Skin epidermis (tissue), 12 donors: ENCODE measurements around the gene LRMDA.

Experiments used
- H3K27ac ChIP-seq, 21 experiments: fragments of 200-600 bp; sonication (generic) in 11 of 21; one replicate each; pipeline ENCODE4 v1.5.0; 2020; ENCODE audit warnings: mild to moderate bottlenecking in 3 of 21, inconsistent platforms in 2 of 21, moderate library complexity in 2 of 21
- H3K4me3 ChIP-seq, 7 experiments: fragments of 200-600 bp; sonication (generic) in 2 of 7; one replicate each; pipeline ENCODE4 v1.5.0; 2020; ENCODE audit warnings: inconsistent platforms in 2 of 7, mild to moderate bottlenecking in 2 of 7, moderate library complexity in 1 of 7

LRMDA gene

DNA sequence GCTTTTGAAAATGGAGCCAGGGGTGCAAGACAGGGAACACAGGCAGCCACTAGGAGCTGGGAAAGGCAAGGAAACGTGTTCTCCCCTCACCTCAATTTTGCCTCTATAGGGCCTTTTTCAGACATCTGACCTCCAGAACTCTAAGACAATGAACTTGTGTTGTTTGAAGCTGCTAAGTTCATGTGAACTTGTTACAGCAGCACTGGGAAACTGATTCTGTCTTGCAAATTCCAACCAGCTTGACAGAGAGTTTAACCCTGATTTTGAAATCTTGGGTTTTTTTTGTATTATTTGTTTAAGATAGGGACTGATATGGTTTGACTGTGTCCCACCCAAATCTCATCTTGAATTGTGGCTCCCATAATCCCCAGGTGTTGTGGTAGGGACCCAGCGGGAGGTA, 852.9 kb downstream of the LRMDA start:
- Histone ChIP-seq H3K4me3 (no peak overlapping the region), H3K27ac (no peak overlapping the region)

DNA sequence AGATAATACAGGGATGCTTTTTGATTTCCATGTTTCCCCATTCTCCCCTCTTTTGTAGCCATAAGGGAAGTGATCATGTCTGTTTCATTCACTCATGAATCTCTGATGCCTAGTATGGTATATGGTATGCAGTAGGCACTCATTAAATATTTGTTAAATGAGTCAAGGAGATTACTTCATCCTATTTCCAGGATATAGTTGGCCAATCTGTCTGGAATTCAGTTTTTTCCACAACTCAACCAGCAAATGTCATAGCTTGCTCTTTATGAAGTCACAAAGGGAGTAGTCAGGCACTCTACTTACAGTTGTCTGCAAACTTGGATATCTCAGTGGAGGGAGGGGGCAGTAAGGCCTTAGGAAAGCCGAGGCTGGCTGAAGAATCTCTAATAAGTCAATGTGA, 853.6 kb downstream of the LRMDA start:
- no peak overlapping the region for H3K4me3 ChIP-seq
- no peak overlapping the region for H3K27ac ChIP-seq

DNA sequence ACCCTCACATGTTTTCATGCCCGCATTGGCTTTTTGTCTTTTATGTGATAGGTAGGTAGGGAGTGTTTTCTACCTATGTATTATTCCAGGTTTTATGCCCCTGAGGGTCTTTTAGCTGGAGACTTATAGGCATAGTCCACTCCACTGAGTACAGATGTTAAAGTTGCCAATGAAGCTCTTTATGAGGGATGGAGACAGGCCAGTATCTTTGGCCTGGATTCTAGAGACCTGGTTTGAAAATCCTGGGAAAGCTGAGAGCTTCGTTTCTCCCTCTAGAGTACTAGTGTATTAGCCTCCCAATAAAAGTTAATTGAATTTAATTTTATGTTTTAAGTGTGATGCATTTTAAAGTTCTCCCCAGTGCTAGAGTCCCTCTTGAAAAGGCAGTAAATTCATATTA, 854.1 kb downstream of the LRMDA start:
- no peak overlapping the region for H3K27ac ChIP-seq

DNA sequence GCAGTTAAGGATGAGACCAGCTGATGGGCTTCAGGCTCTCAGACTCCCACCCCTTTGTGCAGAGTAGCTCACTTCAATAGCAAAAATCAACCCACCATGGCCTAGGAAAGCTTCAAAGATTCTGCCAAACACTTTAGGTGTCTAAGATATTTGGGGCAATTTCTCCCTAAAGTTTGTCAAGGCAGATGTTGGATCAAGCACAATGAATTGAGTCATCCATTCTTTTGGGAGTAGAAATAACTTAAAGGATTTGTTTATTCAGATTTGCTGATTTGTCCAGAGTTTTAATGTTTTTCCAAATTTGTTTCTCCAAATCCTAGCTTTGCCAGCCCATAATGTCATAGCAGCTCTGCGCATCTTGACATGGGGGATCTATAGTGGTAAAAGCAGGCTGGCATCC, 855.1 kb downstream of the LRMDA start:
- Histone ChIP-seq H3K27ac (peak overlapping the region in 1 of 21 experiments; percentile 35), H3K4me3 (no peak overlapping the region)

More for the DNA sequence above, 854.1 kb downstream of the LRMDA start:
- no peak overlapping the region for H3K4me3 ChIP-seq

DNA sequence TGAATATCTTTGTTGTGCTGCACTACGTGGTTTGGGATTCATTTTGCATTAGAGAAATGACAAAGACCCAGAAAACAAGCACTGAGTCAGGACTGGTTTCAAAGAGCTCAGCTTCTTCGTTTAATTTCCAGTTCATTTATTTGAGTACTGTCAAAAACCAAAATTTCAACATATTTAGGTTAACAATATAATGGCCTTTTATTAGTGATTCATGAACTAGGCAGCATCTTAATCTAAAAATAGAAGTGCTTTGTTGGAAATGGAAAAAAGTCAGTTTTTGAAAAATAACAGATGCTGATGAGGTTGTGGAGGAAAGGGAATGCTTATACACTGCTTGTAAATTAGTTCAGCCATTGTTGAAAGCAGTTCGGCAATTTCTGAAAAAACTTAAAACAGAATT, 856.4 kb downstream of the LRMDA start:
- Histone ChIP-seq H3K4me3 (no peak overlapping the region), H3K27ac (peak overlapping the region in 1 of 21 experiments; percentile 35)

DNA sequence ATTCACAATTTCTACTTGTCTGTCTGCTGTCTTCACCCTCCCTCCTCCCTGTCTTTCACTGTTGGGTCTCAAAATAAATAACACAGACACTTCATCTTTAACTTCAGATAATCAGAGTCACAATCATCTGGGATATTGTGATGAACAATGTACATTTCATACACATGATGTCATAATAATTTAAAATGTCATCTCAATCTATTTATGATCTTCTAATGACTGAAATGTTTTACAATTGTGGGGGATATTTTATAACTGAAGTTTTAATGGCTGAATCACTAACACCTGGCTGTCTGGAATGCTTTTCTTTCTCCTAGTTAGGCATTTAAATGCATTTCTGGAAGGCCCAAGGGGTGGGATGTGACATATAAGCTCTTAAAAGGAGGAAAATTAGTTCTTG, 859.8 kb downstream of the LRMDA start:
- Histone ChIP-seq H3K4me3 (no peak overlapping the region), H3K27ac (no peak overlapping the region)

DNA sequence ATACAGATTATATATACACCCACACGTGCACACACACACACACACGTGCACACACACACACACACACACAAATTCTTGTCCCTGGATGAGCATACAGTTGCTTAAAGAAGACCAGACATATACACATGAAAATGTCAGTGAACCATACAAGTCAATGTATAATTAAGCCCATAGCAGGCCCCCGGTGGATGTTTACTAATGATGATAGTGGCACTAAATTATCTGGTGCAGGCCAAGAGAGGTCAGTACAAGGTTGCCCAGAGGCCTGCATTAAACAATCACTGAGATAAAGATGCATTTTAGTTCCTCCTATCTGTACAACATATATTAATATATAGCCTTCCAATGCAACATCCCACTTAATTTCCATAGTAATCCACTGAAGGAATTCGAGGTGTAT, 860.5 kb downstream of the LRMDA start:
- H3K27ac ChIP-seq, result no peak overlapping the region
- H3K4me3 ChIP-seq, result no peak overlapping the region

DNA sequence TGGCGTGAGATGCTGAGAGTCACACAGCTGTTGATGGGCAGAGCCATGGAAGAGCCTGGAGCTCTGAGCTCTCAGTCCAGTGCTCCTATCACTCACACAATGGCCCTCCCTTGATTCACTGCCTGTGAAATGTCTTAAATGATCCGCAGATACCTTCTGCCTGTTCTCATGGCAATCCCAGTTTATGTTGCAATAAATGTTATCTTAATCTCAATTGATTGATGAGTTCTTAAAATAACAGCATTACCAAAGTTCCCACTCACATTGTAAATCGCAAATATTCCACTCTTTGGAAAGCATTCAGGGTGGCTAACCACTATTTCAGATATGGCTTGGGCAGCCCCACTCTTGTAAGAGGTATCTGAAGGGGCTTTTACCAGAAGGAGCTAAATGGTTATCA, 865.5 kb downstream of the LRMDA start:
- Histone ChIP-seq H3K27ac (no peak overlapping the region), H3K4me3 (no peak overlapping the region)

DNA sequence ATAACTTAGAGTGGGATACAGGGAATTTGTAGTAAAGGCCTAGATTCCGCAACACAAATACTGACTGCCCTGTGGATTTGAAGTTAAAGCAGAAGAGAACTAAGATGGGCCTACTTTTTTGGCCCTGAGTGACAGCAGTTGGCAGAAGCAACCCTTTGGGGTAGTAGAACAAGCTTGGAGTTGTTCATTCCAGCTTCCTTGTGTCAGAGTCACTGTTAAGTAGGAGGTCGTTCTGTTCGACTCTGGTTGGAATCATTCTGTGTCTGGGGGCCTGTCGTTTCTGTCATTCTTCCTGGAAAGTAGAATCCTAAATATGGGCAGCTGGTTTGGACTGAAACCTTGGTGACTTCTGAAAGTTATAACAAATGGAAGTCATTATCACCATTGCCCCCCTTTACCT, 865.9 kb downstream of the LRMDA start:
- no peak overlapping the region for H3K4me3 ChIP-seq
- H3K27ac ChIP-seq, result no peak overlapping the region

DNA sequence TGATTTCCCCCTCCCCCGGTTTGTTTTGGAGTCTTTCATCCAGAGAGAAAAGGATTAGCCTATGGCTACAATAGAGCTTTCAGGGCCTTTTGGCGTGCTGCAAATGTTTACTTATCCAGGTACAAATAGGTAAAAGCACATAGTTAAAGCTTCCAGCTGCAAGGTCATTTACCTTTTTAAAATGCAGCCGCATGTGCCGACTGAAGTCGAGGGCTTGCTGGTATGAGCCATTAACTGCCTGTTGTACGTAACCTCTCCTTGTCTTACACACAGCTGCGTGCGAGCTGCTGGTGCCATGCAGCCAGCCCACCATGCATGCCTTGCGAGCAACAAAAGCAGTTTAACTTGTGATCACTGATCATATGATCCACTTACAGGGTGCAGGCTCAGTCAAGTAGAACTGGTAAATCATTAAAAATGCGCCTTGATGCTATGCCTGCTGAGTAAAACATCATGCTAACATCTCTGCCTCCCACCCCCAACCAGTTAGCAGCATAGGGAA, 866.4 kb downstream of the LRMDA start:
- H3K4me3 ChIP-seq, result no peak overlapping the region
- no peak overlapping the region for H3K27ac ChIP-seq

DNA sequence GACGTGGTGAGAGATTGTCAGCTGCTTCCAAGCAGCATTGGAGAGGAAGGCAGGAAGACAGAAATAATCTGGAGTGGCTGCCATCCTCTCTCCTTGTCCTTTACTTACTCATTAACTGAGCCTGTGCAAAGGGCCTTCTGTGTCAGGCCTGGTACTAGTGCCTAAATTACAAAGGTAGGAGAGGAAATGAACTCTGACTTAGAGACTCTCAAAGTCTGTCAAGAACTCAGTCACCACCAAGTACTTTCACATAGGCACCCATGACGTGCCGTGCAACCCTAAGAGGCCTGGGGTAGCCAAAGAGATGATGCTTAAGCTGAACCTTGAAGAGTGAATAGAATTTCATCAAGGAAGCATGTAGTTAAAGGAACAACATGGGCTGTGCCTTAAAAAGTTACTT, 866.9 kb downstream of the LRMDA start:
- no peak overlapping the region for H3K27ac ChIP-seq
- H3K4me3 ChIP-seq, result no peak overlapping the region

DNA sequence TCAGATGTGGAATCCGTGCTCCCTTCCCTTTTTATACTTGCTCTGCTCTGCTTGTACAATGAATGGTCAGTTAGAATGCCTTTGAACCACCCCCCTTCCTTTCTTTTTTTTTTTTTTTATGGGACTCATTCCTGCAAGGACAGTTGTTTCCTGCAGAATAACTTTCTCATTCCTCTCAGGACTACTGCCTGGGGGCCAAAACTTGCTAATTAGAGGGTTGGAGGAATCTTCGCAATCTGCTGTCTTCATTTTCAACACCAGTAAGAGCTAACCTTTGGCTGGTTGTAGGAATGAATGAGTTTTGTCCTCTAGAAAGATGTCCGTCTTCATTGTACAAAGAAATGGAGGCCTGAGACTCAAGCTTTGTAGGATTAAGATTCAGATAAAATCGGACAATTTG, 868.1 kb downstream of the LRMDA start:
- Histone ChIP-seq H3K4me3 (no peak overlapping the region), H3K27ac (no peak overlapping the region)

DNA sequence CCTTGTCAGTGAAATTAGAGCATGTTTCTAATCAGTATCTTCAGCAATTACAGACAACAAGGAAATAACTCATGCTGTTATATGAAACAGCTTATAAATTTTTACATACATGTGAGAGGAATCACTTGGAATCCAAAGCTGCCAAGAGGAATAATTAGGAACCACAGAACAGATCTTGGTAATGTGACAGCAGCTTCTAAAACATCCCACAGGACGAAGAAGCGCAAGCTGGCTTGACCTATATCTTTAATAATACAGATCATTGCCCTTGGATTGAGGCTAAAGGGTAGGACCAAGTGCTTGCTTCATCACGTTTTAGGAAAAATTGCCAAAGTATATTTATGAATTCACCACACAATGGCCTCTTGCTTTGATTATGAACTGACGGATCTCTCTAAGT, 869.8 kb downstream of the LRMDA start:
- Histone ChIP-seq H3K27ac (no peak overlapping the region), H3K4me3 (no peak overlapping the region)

DNA sequence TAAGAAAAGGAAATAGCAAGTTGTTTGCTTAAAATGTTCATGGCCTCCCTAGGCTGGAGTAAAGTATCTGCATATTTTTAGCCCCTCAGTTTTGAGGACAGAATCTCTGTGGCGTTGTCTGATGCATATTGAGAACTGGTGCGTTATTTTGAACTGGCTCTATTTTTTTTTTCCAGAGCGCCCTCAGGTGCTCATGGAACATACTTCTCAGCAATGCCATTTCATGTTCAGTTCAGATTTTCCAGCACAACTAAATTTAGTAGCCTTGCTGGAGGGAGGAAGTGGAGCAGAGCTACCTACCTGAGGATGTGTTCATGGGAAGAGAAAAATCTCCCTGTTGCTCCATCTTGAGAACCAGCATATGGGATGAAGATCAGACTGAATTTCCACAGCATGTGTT, 870.5 kb downstream of the LRMDA start:
- no peak overlapping the region for H3K4me3 ChIP-seq
- peak overlapping the region in 1 of 21 experiments; percentile 16 for H3K27ac ChIP-seq

DNA sequence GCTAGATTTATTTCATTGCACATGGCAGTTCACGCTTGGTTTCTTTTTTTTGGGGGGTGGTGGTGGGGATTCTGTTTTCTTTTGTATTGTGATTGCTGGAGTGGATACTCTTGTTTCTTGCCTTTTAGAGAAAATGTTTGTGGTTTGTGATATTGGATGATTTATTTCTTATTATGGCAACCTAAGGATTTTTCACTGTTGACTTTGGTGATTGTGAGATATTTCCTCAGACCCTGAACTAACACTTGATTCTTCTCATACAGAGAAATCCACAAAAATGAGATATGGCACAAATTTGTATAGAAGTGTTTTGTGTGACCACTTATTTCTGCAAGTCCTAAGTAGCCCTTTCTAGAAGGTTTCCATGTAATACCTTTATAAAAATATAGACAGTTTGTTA, 871.1 kb downstream of the LRMDA start:
- H3K27ac ChIP-seq, result no peak overlapping the region
- no peak overlapping the region for H3K4me3 ChIP-seq

DNA sequence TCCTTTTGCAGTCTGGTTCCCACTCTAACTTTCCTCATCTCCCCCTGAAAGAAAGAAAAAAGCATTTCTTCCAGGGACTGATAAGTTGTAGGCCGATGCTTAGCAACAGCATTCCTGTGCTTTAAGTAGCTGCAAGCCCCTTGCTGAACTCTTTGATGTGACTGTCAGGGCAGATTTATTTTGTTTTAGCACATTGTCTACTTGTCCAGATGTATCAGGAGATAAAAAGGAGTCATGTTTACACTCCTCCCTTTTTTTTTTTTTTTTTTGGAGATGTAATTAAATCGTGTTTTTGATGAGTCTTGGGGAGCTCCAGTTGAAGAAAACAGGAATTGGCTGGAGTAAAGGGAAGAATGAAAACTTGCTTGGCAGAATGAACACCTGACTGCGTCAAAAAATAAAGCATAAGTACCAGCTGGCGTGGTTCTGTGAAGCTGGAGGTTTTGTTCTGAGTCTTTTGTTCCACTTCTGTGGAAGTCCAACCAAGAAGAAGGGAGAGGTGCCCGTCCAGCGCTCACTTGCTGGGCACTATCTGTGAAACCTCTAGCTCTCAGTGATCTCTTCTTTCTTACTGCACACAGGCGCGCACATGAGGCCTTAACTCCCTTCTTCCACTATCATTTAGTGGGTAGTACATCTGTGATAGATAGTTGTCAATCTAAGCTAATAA, 871.7 kb downstream of the LRMDA start:
- no peak overlapping the region for H3K27ac ChIP-seq
- H3K4me3 ChIP-seq, result no peak overlapping the region

DNA sequence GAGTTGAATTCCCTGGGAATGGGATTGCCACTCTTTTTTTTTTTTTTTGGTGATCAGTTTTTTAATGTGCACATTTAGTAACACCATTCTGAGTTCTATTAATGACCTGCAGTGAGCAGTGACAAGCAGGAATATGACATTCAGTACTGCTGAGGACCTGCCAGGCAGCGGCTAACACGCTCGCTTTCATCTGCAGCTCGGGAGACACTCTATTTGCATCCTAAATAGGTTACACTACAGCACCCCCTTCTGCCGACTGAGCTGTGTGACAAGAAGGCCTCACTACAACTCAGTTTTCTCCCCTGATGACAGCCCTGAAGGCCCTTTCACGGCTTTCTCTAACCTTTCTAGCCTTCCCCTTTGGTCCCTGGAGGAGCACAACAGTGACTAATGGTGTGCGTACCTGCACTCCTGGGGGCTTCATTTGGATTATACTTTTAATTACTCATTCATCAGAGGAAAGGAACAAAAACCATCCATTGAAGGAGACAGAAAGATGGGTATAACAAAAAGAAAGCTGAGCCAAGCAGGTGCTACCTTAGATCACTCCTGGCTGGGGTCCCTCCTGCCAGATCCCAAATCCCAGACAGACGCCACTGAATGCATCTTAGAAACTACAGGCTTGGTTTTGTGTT, 872.4 kb downstream of the LRMDA start:
- Histone ChIP-seq H3K27ac (no peak overlapping the region), H3K4me3 (no peak overlapping the region)

DNA sequence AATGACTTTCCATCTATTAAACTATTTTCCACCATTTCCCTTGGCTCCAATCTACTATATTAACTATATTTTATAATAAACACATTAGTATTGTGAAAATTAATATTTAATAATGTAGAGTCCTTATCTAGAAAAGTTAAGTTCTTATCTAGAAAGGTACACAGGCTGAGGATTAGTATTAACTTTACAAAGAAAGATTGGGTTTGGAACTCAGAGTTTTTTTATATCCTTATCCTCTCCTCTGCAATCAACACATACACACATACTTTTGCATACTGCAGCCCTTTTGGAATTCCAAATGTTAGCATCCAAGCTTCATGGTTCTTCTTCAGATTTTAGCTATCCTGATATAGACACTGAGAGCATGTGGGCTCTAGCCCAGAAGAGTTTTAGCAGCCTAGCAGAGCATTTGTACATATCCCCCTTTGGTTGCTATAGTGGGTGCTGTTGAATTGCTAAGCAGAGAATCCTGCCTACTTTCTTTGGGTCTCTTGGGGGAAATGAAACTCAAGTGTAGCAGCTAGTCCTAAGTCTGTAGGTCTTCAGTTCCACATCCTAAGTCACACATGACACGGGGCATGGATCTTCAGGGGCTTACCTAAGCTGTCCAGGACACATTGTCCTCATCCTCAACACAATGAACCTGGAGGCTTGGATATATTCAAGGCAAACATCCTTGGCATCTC, 874.6 kb downstream of the LRMDA start:
- H3K27ac ChIP-seq, result no peak overlapping the region
- H3K4me3 ChIP-seq, result no peak overlapping the region

DNA sequence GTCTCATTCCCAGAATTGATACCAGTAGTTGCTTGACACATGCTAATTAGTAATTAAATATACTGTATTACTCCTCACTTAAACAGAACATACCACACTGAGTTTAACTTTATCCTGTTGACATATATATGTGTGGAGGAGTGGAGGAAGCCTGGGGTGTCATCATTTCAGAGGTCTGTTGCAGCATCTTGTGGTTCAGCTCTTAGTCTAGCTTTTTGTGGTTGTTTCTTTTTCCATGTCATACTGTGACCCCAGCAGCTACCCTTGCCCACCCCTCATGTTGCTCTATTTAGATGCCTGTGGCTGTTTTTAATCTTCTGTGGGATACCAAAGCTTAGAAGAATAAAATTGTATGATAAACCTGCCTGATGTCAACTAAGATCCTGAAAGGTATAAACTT, 875.4 kb downstream of the LRMDA start:
- Histone ChIP-seq H3K4me3 (no peak overlapping the region), H3K27ac (no peak overlapping the region)

DNA sequence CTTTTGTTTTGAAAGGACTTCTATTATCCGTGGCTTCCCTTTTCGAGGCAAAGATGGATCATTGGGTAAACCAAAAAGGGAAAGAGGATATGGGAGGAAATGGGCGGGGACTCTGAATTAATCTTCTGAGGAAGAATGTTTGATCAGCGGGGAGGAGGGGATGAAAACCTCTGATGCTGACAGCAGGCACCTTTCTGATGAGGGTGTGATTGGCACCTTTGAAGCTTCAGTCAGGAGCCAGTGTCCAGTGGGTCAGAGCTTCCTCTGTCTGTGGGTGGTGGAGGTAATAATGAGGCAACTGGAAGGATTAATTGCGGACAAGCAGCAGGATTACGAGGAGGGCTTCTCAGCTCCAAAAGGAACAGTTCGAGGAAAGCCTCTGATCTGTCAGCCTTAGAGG, 877.6 kb downstream of the LRMDA start:
- Histone ChIP-seq H3K27ac (no peak overlapping the region), H3K4me3 (no peak overlapping the region)
